Hepatic stellate cell (primary cell): ENCODE measurements around the gene NOL4L.

Experiments
- DNase-seq: peaks from one replicate; pipeline ENCODE4 v3.0.0; 2011; ENCODE audit warnings: low spot score

Gene NOL4L

DNA sequence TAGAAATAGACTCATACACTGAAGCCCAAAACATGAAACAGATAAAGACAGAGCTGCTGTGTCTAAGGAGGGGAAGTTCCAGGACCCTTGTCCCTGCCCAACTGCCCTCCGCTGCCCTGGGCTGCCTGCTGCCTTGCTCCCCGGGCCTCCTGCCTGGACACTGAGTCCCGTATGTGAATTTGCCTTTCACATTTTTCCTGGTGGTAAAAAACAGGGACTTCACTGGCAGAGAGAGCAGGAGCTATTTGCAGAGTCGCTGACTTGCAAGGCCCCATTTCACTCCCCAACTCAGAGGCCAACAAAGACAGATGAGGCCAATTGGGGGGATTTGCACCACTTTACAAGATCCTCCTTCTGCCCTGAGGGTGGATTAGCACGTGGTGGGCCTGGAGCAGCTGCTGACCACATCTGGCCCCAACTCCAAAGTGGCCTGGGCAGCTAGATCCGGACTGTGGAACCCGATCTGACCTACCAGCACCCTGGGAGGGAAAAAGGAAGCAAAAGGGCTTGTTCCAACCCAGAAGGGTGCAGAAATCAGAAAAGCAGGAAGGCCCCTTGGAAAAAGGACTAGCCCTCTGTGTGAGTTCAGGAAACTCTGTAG, 61.4 kb downstream of the NOL4L start:
- DNase-seq = no peak

- peak; percentile 62 for DNase-seq
These were observed 62.1 kb downstream of the NOL4L start for GRCh38 chr20:32522776-32523612.

GRCh38 chr20:32522526-32522775, 62.7 kb downstream of the NOL4L start:
- DNase-seq = no peak

DNA sequence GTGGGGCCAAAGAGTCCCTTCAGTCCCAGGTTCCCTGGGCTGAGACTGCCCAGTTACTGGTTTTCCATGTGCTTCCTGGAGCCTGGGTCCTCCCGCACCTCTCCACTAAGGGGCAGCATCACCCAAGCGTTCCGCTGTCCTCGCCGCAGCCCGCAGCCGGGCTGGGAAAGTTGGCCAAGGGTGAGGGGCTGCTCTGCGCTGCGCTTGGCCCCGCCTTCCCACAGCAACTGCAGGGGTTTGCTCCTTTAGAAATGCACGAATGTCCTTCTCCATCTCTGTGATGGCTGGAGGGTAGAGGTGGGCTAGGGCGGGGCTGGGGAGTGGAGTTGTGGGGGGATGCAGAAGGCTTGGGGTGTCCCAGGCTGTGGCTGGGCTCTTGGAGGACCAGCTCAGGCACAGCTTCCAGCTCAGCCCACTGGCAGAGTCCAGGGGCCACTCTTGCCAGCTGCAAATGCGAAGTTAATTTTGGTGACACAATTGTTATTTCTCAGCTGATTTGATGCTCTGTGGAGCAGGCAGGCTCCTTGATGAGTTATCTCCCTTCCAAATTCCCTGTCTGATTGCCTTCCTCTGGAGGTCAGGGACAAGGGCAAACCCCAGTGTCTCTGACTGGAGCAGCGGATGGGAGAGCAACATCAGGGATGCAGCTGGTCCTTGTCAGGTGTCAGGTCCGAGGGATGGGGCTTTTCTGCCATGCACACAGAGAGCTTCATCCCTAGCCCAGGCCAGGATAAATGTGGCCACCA, 63.2 kb downstream of the NOL4L start:
- DNase-seq = peak; percentile 84

DNA sequence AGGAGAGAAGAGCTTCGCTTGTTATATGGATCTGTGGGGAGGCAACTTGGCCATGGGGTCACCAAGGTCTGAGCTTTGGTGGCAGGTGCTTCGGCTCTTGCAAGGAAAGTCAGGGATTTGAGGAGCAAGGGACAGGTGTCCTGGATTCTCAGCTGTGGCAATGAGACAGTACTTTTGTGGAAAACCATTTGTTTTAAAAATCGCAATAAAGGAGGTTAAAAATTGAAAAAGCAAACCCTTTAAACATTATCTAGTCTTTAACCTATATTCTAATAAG, 64.3 kb downstream of the NOL4L start:
- DNase-seq = no peak

DNA sequence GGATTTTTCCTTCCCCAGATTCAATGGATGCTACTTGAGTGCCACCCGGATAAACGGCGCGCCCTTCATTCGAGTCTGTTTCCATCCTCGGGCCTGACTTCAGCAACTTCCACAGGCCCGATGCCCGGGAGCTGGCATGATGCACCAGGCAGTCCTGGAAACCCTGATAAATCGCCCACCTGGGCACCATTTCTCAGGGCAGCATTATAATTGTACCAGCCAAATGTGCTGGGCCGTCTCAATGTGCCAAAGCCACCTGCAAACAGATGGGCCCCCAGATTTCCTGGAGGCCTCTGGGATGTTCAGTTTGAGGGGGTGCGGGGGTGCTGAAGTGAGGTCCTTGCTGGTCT, 65.8 kb downstream of the NOL4L start:
- no peak for DNase-seq

DNA sequence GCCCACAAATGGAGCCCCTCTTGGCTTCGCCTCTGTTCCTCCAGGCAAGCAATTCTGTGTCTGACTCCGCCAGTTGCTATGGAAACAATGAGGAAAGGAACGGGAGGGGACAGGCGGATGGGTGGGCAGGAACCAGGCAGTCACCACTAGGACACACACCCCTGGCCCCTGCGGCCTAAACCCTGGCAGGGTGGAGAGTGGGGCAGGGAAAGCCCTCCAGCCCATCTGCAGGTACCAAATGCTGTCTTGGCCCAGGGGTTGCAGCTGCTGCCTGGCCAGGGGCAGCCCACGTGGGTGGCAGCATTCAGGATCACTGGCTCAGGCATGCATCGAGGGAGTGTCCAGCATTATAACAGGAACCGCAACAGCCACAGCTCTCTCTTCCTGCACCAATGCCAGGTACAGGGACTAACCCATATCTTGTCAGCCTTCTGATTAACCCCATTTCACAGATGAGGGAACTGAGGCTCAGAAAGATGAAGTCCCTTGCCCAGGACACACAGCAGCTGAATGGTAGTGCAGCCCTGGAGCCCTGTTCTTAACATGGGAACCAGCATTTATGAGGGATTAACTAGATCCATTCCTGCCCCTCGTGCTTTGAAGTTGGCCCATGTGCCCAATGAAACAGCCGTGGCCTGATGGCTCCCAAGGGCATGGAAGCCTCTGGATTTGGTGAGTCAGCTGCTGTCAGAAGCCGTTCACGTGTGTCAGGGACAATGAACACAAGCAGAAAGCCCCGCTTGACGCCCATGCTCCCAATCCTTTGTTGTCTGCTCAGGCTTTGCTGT, 66.3 kb downstream of the NOL4L start:
- no peak for DNase-seq

DNA sequence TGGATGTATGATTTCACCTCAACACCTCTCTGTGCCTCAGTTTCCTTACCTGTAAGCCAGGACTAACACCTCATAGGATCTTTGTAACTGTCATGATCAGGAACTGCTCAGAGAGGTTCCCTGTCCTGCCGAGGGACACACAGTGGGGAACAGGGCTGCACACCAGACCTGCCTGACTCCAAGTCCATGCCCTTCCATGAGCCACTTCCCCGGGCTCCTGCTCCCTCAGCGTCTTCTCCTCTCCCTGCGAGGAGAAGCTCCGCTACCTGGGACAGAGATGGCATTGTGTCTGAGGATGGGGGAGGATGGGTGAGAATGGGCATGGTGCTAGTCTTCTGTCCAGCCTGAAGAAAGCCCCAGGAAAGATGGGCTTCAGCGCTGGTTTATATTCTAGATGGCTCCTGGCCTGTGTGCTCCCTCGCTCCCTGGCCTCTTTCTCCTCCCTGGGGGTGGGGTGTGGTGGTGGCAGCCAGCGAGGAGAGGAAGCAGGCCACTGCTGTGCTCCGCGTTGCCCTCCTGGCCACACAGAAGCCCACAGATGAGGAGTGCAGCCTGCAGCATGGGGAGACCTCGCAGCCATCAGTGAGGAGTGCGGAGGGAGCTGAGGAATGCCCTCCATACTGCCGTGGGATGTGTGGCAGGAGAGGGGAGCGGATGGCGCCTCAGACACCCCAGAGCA, 67.1 kb downstream of the NOL4L start:
- DNase-seq = no peak

GRCh38 chr20:32517518-32517873, 67.6 kb downstream of the NOL4L start:
- DNase-seq = no peak

GRCh38 chr20:32516583-32517517, 68.3 kb downstream of the NOL4L start:
- DNase-seq = no peak

- no peak for DNase-seq
These were observed 69.5 kb downstream of the NOL4L start for GRCh38 chr20:32515631-32516101.

- no peak for DNase-seq
These were observed 70.4 kb downstream of the NOL4L start for GRCh38 chr20:32514760-32515159.

GRCh38 chr20:32513031-32513866, 71.9 kb downstream of the NOL4L start:
- no peak for DNase-seq

DNA sequence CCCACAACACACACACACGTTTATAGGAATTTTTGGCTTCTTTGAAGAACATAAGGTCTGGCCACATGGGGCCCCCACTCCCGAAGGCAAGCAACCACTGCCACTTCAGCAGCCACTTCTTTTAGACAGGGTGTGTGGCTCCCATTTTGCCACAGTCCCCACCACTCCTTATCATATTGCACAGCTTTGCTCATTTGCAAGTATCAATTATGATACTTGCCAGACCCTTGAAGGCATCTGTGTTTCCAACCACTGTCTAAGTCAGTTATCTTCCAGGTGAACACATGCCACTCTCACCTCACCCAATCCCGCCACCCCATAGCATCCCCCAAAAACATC, 73.1 kb downstream of the NOL4L start:
- no peak for DNase-seq

- DNase-seq = no peak
These were observed 73.6 kb downstream of the NOL4L start for GRCh38 chr20:32511358-32512046.

- no peak for DNase-seq
These were observed 74.4 kb downstream of the NOL4L start for GRCh38 chr20:32510601-32511357.

DNA sequence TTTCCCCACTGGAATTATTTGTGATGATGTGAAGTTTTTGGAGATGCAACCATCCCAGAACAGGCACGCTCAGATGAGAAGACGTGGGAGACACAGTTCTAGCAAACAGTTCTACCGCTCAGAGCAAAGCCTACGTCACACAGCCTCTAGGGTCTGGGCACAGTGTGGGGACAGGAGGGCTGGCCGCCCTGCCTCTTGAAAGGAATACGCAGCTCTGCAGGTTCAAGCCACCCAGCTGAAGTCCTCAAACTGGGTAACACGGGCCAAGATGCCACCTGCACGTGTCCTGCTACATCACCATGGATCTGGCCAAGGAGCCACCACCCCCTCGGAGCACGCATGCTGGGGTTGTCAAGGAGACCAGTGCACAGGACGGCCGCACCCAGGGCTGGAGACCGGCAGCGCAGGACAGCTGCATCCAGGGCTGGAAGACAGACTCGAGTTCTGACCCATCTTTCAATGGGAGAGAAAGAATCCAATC, 75.0 kb downstream of the NOL4L start:
- no peak for DNase-seq

GRCh38 chr20:32509639-32510066, 75.5 kb downstream of the NOL4L start:
- DNase-seq = no peak

GRCh38 chr20:32508775-32509119, 76.4 kb downstream of the NOL4L start:
- no peak for DNase-seq
